GM12878 (cell line): Measurements from ENCODE around the gene IKBKG. TPM values are rescaled to one million over a fixed set of nuclear protein-coding genes. Genes with fewer than 3 reads are reported as not detected.
A peak's percentile ranks its signal among the peaks of the same experiment; 100 is the strongest.

Source experiments
- ATAC-seq: fragments of 200-7000 bp; cut with Tn5 transposase; 3 replicates; pipeline ENCODE4 v1.9.1; 2020; ENCODE audit warnings: mild to moderate bottlenecking, moderate library complexity
- BruUV-seq: library from RNA; stranded (reverse); fragments of 400-500 nt; replicated peaks from 2 replicates; lab custom pipeline; 2021; lab: Mats Ljungman, UMichigan
- CTCF ChIA-PET: fragments of 300-600 bp; sonication (Branson Sonifier 250); formaldehyde crosslinking; extraction: SDS; loops from one replicate; lab custom pipeline; 2021; ENCODE audit warnings: inconsistent platforms; lab: Yijun Ruan, JAX
- POLR2A ChIA-PET: fragments of 350-600 bp; formaldehyde crosslinking; extraction: SDS; loops from one replicate; lab custom pipeline; 2021; ENCODE audit warnings: inconsistent platforms; lab: Charles Lee
- RAD21 ChIA-PET: fragments of 300-600 bp; sonication (Branson Sonifier 250); formaldehyde crosslinking; loops from one replicate; lab custom pipeline; 2023; ENCODE audit warnings: antibody characterized with exemption; ENCODE audit not compliant: unreplicated experiment; lab: Charles Lee
- SMC1A ChIA-PET: fragments of 300-600 bp; sonication (Branson Sonifier 250); formaldehyde crosslinking; loops from one replicate; lab custom pipeline; 2023; ENCODE audit not compliant: unreplicated experiment, uncharacterized antibody; lab: Charles Lee
- DNase-seq: peaks from one replicate; pipeline ENCODE4 v3.0.0-alpha.2; 2011; ENCODE audit warnings: low read depth, low spot score
- FAIRE-seq: peaks from 3 replicates; lab custom pipeline; 2011; peaks lifted over from hg19 to GRCh38; lab: Jason Lieb, UNC
- H2AFZ ChIP-seq: 2 replicates; pipeline ENCODE4 v1.6.0; 2011; ENCODE audit warnings: low read depth, low read length, control low read depth; ENCODE audit not compliant: control insufficient read depth
- H3K27ac ChIP-seq: 2 replicates; pipeline ENCODE4 v1.5.1; 2011; ENCODE audit warnings: control low read depth; ENCODE audit not compliant: control insufficient read depth, insufficient read depth
- H3K27me3 ChIP-seq, 2 experiments: replicated peaks in 1 of 2; 2 replicates each; pipeline versions ENCODE4 v1.6.0 to v1.6.1; 2011; ENCODE audit warnings: low read length in 1 of 2; ENCODE audit not compliant: control insufficient read depth in 2 of 2, insufficient read depth in 2 of 2
- H3K36me3 ChIP-seq, 2 experiments: 2 replicates each; pipeline ENCODE4 v1.5.1; 2011; ENCODE audit warnings: low read length in 1 of 2; ENCODE audit not compliant: control insufficient read depth in 2 of 2, insufficient read depth in 2 of 2
- H3K4me1 ChIP-seq: 2 replicates; pipeline ENCODE4 v1.6.1; 2011; ENCODE audit warnings: mild to moderate bottlenecking, low read length, moderate library complexity, mixed read lengths; ENCODE audit not compliant: control insufficient read depth, insufficient read depth
- H3K4me2 ChIP-seq: 2 replicates; pipeline ENCODE4 v1.6.0; 2011; ENCODE audit warnings: control low read depth; ENCODE audit not compliant: control insufficient read depth, insufficient read depth
- H3K4me3 ChIP-seq: fragments of 200-600 bp; sonication (generic); 2 replicates; pipeline ENCODE4 v1.5.1; 2016
- H3K79me2 ChIP-seq: 2 replicates; pipeline ENCODE4 v1.6.0; 2011; ENCODE audit warnings: low read length; ENCODE audit not compliant: control insufficient read depth, insufficient read depth
- H3K9ac ChIP-seq: 2 replicates; pipeline ENCODE4 v1.8.0; 2011; ENCODE audit warnings: low read length, control low read depth, mixed read lengths; ENCODE audit not compliant: control insufficient read depth, insufficient read depth
- H3K9me3 ChIP-seq: replicated peaks from 3 replicates; pipeline ENCODE4 v1.5.1; 2011; ENCODE audit warnings: mild to moderate bottlenecking, low read length; ENCODE audit not compliant: control insufficient read depth, insufficient read depth
- H4K20me1 ChIP-seq: 2 replicates; pipeline ENCODE4 v1.6.0; 2011; ENCODE audit not compliant: control insufficient read depth, insufficient read depth
- ATF7 ChIP-seq: fragments of 450-650 bp; IDR thresholded peaks from 2 replicates; pipeline ENCODE4 v1.6.1; 2016; ENCODE audit warnings: low read depth, mild to moderate bottlenecking
- CREM ChIP-seq: IDR thresholded peaks from 2 replicates; pipeline ENCODE4 v1.6.1; 2014; ENCODE audit warnings: antibody characterized with exemption, low read depth
- GABPA ChIP-seq: IDR thresholded peaks from 2 replicates; pipeline ENCODE4 v1.6.1; 2014; ENCODE audit warnings: antibody characterized with exemption, low read depth, mild to moderate bottlenecking, inconsistent platforms
- MTA2 ChIP-seq: fragments of 450-650 bp; IDR thresholded peaks from 2 replicates; pipeline ENCODE4 v1.6.1; 2016; ENCODE audit warnings: low read depth, mild to moderate bottlenecking, moderate library complexity
- NBN ChIP-seq: fragments of 450-650 bp; IDR thresholded peaks from 2 replicates; pipeline ENCODE4 v1.6.1; 2016
- NRF1 ChIP-seq: conservative IDR thresholded peaks from 2 replicates; pipeline ENCODE4 v1.6.1; 2011; ENCODE audit warnings: mild to moderate bottlenecking, low read depth, low read length, improper control_type of control experiment
- POLR2A ChIP-seq: IDR thresholded peaks from 2 replicates; pipeline ENCODE4 v1.6.1; 2011; ENCODE audit warnings: low read depth, mild to moderate bottlenecking, low read length
- SPI1 ChIP-seq: IDR thresholded peaks from 2 replicates; pipeline ENCODE4 v1.6.1; 2011; ENCODE audit warnings: low read depth, mild to moderate bottlenecking, low read length, moderate library complexity, borderline replicate concordance; ENCODE audit not compliant: insufficient read depth
- STAT1 ChIP-seq: fragments of 450-650 bp; conservative IDR thresholded peaks from 2 replicates; pipeline ENCODE4 v1.6.1; 2014; ENCODE audit warnings: antibody characterized with exemption, mild to moderate bottlenecking
- SUZ12 ChIP-seq: fragments of 200-600 bp; sonication (generic); IDR thresholded peaks from one replicate; pipeline ENCODE4 v1.6.1; 2018; ENCODE audit warnings: antibody characterized with exemption, mild to moderate bottlenecking; ENCODE audit not compliant: unreplicated experiment
- ZBTB11 ChIP-seq: fragments of 450-650 bp; formaldehyde crosslinking; IDR thresholded peaks from 2 replicates; pipeline ENCODE4 v1.5.0; 2022; ENCODE audit warnings: mild to moderate bottlenecking, missing genetic modification characterization
- ZSCAN29 ChIP-seq: fragments of 450-650 bp; IDR thresholded peaks from 2 replicates; pipeline ENCODE4 v1.6.1; 2017; ENCODE audit warnings: mild to moderate bottlenecking, moderate library complexity
- WGBS: methylation state at CpG from one replicate; pipeline ENCODE4 v1.1.6; 2016; ENCODE audit warnings: low lambda C conversion rate; ENCODE audit not compliant: insufficient replicate concordance, insufficient coverage; ENCODE audit errors: missing lambda C conversion rate; 5-methylcytosine and 5-hydroxymethylcytosine counted together
- in situ Hi-C: fragments of 300-500 bp; cut with MboI; formaldehyde crosslinking; loops from 9 replicates; pipeline ENCODE4 v1.14.3; 2018; ENCODE audit warnings: mixed read lengths
- intact Hi-C: fragments of 100-400 bp; cut with micrococcal nuclease; formaldehyde crosslinking; loops from one replicate; pipeline ENCODE4 v1.14.2; 2022; ENCODE audit not compliant: unreplicated experiment
- polyA plus RNA-seq, 11 experiments: library from polyadenylated mRNA; depleted of rRNA in 4 of 11; unstranded in 6 of 11; stranded (reverse) in 5 of 11; fragments of >200 nt; fragmentation: Nextera tagmentation in 4 of 11; fragmentation: Illumina TruSeq in 1 of 11; extraction: Ambion mirVana in 4 of 11; extraction: Trizol in 1 of 11; gene quantifications; 1 replicate in 1 of 11; 2 replicates in 10 of 11; pipeline versions ENCODE4 v1.2.1 to v1.2.3, GENCODE V29; 2011 to 2016; ENCODE audit warnings: inconsistent platforms in 2 of 11, missing spikeins in 2 of 11, low read depth in 1 of 11
- total RNA-seq, 4 experiments: library from RNA; depleted of rRNA in 3 of 4; stranded (reverse); fragments of >200 nt in 3 of 4; fragmentation: Illumina TruSeq in 1 of 4; extraction: Trizol in 1 of 4; gene quantifications; 2 replicates each; pipeline versions ENCODE4 v1.2.1 to v1.2.3, GENCODE V29; 2013 to 2021
- TF ChIP-seq, protein P1 (sequence below): fragments of 450-650 bp; IDR thresholded peaks from 2 replicates; pipeline ENCODE4 v1.6.1; 2016; ENCODE audit warnings: mild to moderate bottlenecking
- TF ChIP-seq, protein P2 (sequence below): fragments of 450-650 bp; IDR thresholded peaks from 2 replicates; pipeline ENCODE4 v1.6.1; 2017; ENCODE audit warnings: borderline replicate concordance

Gene IKBKG
- total and polyA plus RNA-seq, 10 of the 15 experiments (the other 5 are each of a cell fraction or from before 2014, with no cell fraction given): 0.35 to 30.7 (median 16.7) TPM

- peak overlapping the region; percentile 78 for H3K4me3 ChIP-seq
- peak overlapping the region; percentile 1 for H3K4me2 ChIP-seq
- WGBS: 41% methylated on average over 30 of the region's 34 CpGs
- intact Hi-C loops (loop anchor here (5.0 kb wide), 1 partner anchor 38 kb away; the partner anchor contains the start of gene LAGE3), in situ Hi-C loops (no loop called here)
- H2AFZ ChIP-seq: peak overlapping the region; percentile 60; the same call in 1 of the 2 replicates
- no peaks in the 10 kb centered on the region for H3K27me3 ChIP-seq
- no peak for TF ChIP-seq MTA2
- TF ChIP-seq, protein P1, sequence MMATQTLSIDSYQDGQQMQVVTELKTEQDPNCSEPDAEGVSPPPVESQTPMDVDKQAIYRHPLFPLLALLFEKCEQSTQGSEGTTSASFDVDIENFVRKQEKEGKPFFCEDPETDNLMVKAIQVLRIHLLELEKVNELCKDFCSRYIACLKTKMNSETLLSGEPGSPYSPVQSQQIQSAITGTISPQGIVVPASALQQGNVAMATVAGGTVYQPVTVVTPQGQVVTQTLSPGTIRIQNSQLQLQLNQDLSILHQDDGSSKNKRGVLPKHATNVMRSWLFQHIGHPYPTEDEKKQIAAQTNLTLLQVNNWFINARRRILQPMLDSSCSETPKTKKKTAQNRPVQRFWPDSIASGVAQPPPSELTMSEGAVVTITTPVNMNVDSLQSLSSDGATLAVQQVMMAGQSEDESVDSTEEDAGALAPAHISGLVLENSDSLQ: peak; percentile 33; the same call in 1 of the 2 replicates
- peak; percentile 68; the same call in 1 of the 2 replicates for TF ChIP-seq SPI1
- no peak for TF ChIP-seq ZSCAN29
- no peak for TF ChIP-seq SUZ12
- TF ChIP-seq, protein P2, sequence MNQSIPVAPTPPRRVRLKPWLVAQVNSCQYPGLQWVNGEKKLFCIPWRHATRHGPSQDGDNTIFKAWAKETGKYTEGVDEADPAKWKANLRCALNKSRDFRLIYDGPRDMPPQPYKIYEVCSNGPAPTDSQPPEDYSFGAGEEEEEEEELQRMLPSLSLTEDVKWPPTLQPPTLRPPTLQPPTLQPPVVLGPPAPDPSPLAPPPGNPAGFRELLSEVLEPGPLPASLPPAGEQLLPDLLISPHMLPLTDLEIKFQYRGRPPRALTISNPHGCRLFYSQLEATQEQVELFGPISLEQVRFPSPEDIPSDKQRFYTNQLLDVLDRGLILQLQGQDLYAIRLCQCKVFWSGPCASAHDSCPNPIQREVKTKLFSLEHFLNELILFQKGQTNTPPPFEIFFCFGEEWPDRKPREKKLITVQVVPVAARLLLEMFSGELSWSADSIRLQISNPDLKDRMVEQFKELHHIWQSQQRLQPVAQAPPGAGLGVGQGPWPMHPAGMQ: no peak
- TF ChIP-seq CREM: 0 out of 2 replicates have a peak, but pooled peaks have one; percentile 9
- no peak for TF ChIP-seq ZBTB11 (CRISPR knock-in tag)
- TF ChIP-seq NRF1: no peak
- peak; percentile 56; the same call in 1 of the 2 replicates for TF ChIP-seq ATF7
- TF ChIP-seq POLR2A: peak; percentile 12
- TF ChIP-seq NBN: 0 out of 2 replicates have a peak, but pooled peaks have one; percentile 21
- TF ChIP-seq STAT1: no peak
- no peak for TF ChIP-seq GABPA
- peak overlapping the region; percentile 83 for H3K9ac ChIP-seq
- peak overlapping the region; percentile 72 for H3K27ac ChIP-seq
- no peaks in the 10 kb centered on the region for H3K4me1 ChIP-seq
- RAD21 ChIA-PET: interaction anchor here (1.4 kb wide), 1 partner anchor 31 kb away, joined by 4 read pairs; no protein-coding TSS in a partner anchor
- POLR2A ChIA-PET: interaction anchor here (0.9 to 2.4 kb wide), 4 partner anchors 16 to 117 kb away, joined by 3 to 12 read pairs (median 4); partner anchors contain the start of genes LAGE3, RPL10 and SLC10A3
- no peaks in the 10 kb centered on the region; the same call in none of the 2 replicates for H3K79me2 ChIP-seq
- SMC1A ChIA-PET: interaction anchor here (1.5 kb wide), 1 partner anchor 25 kb away, joined by 4 read pairs; the partner anchor contains the start of gene SLC10A3
- CTCF ChIA-PET: interaction anchor here (1.1 kb wide), 1 partner anchor 18 kb away, joined by 3 read pairs; no protein-coding TSS in a partner anchor
- DNase-seq: no peak
- no peaks in the 10 kb centered on the region; the same call in 2 of the 3 replicates for H3K9me3 ChIP-seq
- peak; percentile 83 for FAIRE-seq
- no peaks in the 10 kb centered on the region for H4K20me1 ChIP-seq
- TSS peak; percentile 72 for BruUV-seq
- no peaks in the 10 kb centered on the region for H3K36me3 ChIP-seq
- ATAC-seq: peak; percentile 47
Measured at GRCh38 chrX:154515090-154515965, 32.1 kb upstream of the IKBKG start.
